GM12878 (cell line): ENCODE measurements around the gene AGAP2. TPM values are rescaled to one million over a fixed set of nuclear protein-coding genes. Genes with fewer than 3 reads are reported as not detected.

Experiments
- BACH1 ChIP-seq: fragments of 450-650 bp; IDR thresholded peaks from 2 replicates; pipeline ENCODE4 v1.6.1; 2017; ENCODE audit warnings: mild to moderate bottlenecking, borderline replicate concordance
- CHD4 ChIP-seq: fragments of 200-600 bp; sonication (generic); IDR thresholded peaks from 2 replicates; pipeline ENCODE4 v1.6.1; 2016; ENCODE audit warnings: mild to moderate bottlenecking
- E2F8 ChIP-seq: fragments of 450-650 bp; IDR thresholded peaks from 2 replicates; pipeline ENCODE4 v1.6.1; 2018; ENCODE audit warnings: mild to moderate bottlenecking, low read depth, moderate library complexity; ENCODE audit not compliant: partially characterized antibody
- GATAD2B ChIP-seq: fragments of 450-650 bp; conservative IDR thresholded peaks from 2 replicates; pipeline ENCODE4 v1.6.1; 2017; ENCODE audit warnings: low read depth, mild to moderate bottlenecking, moderate library complexity
- HCFC1 ChIP-seq: fragments of 150-350 bp; IDR thresholded peaks from 2 replicates; pipeline ENCODE4 v1.6.1; 2014; ENCODE audit warnings: low read length
- HDGF ChIP-seq: fragments of 450-650 bp; IDR thresholded peaks from 2 replicates; pipeline ENCODE4 v1.6.1; 2016; ENCODE audit warnings: antibody characterized with exemption
- HSF1 ChIP-seq: fragments of 150-350 bp; IDR thresholded peaks from 2 replicates; pipeline ENCODE4 v1.6.1; 2014; ENCODE audit warnings: mild to moderate bottlenecking, low read depth, low read length
- MEF2A ChIP-seq: IDR thresholded peaks from 2 replicates; pipeline ENCODE4 v1.6.1; 2011; ENCODE audit warnings: low read depth, mild to moderate bottlenecking, low read length, moderate library complexity; ENCODE audit not compliant: insufficient read depth
- NFIC ChIP-seq: IDR thresholded peaks from 2 replicates; pipeline ENCODE4 v1.6.1; 2012; ENCODE audit warnings: low read depth, mild to moderate bottlenecking, inconsistent platforms, low read length, moderate library complexity
- PAX5 ChIP-seq: IDR thresholded peaks from 2 replicates; pipeline ENCODE4 v1.6.1; 2011; ENCODE audit warnings: low read depth, low read length, borderline replicate concordance
- PBX3 ChIP-seq: IDR thresholded peaks from 2 replicates; pipeline ENCODE4 v1.6.1; 2011; ENCODE audit warnings: mild to moderate bottlenecking, low read depth, low read length, moderate library complexity; ENCODE audit not compliant: insufficient replicate concordance
- PKNOX1 ChIP-seq: fragments of 450-650 bp; IDR thresholded peaks from 2 replicates; pipeline ENCODE4 v1.6.1; 2016; ENCODE audit warnings: mild to moderate bottlenecking
- POLR2A ChIP-seq: IDR thresholded peaks from 2 replicates; pipeline ENCODE4 v1.6.1; 2011; ENCODE audit warnings: low read depth, mild to moderate bottlenecking, low read length
- RCOR1 ChIP-seq: conservative IDR thresholded peaks from 2 replicates; pipeline ENCODE4 v1.6.1; 2012; ENCODE audit warnings: low read depth, low read length, improper control_type of control experiment
- SRF ChIP-seq, 2 experiments: IDR thresholded peaks; 2 replicates each; pipeline ENCODE4 v1.6.1; 2011; ENCODE audit warnings: low read depth in 2 of 2, low read length in 2 of 2, mild to moderate bottlenecking in 1 of 2, moderate library complexity in 1 of 2
- YBX1 ChIP-seq: fragments of 450-650 bp; IDR thresholded peaks from 2 replicates; pipeline ENCODE4 v1.6.1; 2016; ENCODE audit warnings: antibody characterized with exemption
- ZNF274 ChIP-seq: IDR thresholded peaks from one replicate; pipeline ENCODE4 v1.8.0; 2011; ENCODE audit not compliant: insufficient read length, insufficient read depth
- ZNF384 ChIP-seq: IDR thresholded peaks from 2 replicates; pipeline ENCODE4 v1.6.1; 2012; ENCODE audit warnings: low read depth, mild to moderate bottlenecking, low read length, improper control_type of control experiment, borderline replicate concordance
- ZNF592 ChIP-seq: fragments of 450-650 bp; IDR thresholded peaks from 2 replicates; pipeline ENCODE4 v1.6.1; 2017; ENCODE audit warnings: mild to moderate bottlenecking, moderate library complexity
- polyA plus RNA-seq, 11 experiments: library from polyadenylated mRNA; depleted of rRNA in 4 of 11; unstranded in 6 of 11; stranded (reverse) in 5 of 11; fragments of >200 nt; fragmentation: Nextera tagmentation in 4 of 11; fragmentation: Illumina TruSeq in 1 of 11; extraction: Ambion mirVana in 4 of 11; extraction: Trizol in 1 of 11; gene quantifications; 1 replicate in 1 of 11; 2 replicates in 10 of 11; pipeline versions ENCODE4 v1.2.1 to v1.2.3, GENCODE V29; 2011 to 2016; ENCODE audit warnings: inconsistent platforms in 2 of 11, missing spikeins in 2 of 11, low read depth in 1 of 11
- total RNA-seq, 4 experiments: library from RNA; depleted of rRNA in 3 of 4; stranded (reverse); fragments of >200 nt in 3 of 4; fragmentation: Illumina TruSeq in 1 of 4; extraction: Trizol in 1 of 4; gene quantifications; 2 replicates each; pipeline versions ENCODE4 v1.2.1 to v1.2.3, GENCODE V29; 2013 to 2021

Gene AGAP2
- total and polyA plus RNA-seq, 10 of the 15 experiments (the other 5 are each of a cell fraction or from before 2014, with no cell fraction given) = 0.29 to 19.8 (median 11.0) TPM

GRCh38 chr12:57741844-57742738, 3.5 kb upstream of the AGAP2 start (continued):
- TF ChIP-seq ZNF592 (no peak), HSF1 (no peak), NFIC (no peak), HDGF (0 out of 2 replicates have a peak, but pooled peaks have one; percentile 62), PBX3 (no peak), E2F8 (no peak), HCFC1 (no peak), ZNF384 (no peak), SRF (IDR thresholded peaks at IDR 0.05; ENCODE audit: low read depth in 2 of 2, low read length in 2 of 2) (no peak), PAX5 (0 out of 2 replicates have a peak, but pooled peaks have one; percentile 4), RCOR1 (no peak), GATAD2B (no peak), PKNOX1 (no peak; the same call in 1 of the 2 replicates), MEF2A (no peak), CHD4 (no peak), BACH1 (no peak), ZNF274 (no peak), YBX1 (no peak), POLR2A (peak; percentile 59)
